Astrocyte of the cerebellum (primary cell): ENCODE results near the gene KANSL1L.

Source experiments
- DNase-seq: peaks from one replicate; pipeline ENCODE4 v3.0.0-alpha.2; 2011; ENCODE audit warnings: low read depth
- H3K4me3 ChIP-seq: 2 replicates; pipeline ENCODE4 v1.5.1; 2011; ENCODE audit warnings: mild to moderate bottlenecking, low read depth, low read length, moderate library complexity
- CTCF ChIP-seq: IDR thresholded peaks from 2 replicates; pipeline ENCODE4 v1.5.1; 2012; ENCODE audit warnings: low read length, low read depth, moderate library complexity, mild to moderate bottlenecking; ENCODE audit errors: missing control alignments
- in situ Hi-C: cut with HindIII; loops from 2 replicates; pipeline ENCODE4 v1.10.0; 2017; ENCODE audit warnings: low sequenced_read_pairs

The KANSL1L gene

GRCh38 chr2:210147614-210148013, 23.6 kb downstream of the KANSL1L start:
- no peak for TF ChIP-seq CTCF
- no peak for DNase-seq
- no peak overlapping the region for H3K4me3 ChIP-seq
- in situ Hi-C loops, result no loop called here

GRCh38 chr2:210132239-210132638, 39.0 kb downstream of the KANSL1L start:
- no peak for DNase-seq
- in situ Hi-C loops, result no loop called here
- TF ChIP-seq CTCF, result no peak
- no peak overlapping the region for H3K4me3 ChIP-seq

GRCh38 chr2:210128961-210129360, 42.2 kb downstream of the KANSL1L start:
- DNase-seq, result peak; percentile 4
- H3K4me3 ChIP-seq, result no peak overlapping the region
- TF ChIP-seq CTCF, result no peak
- in situ Hi-C loops, result no loop called here

- in situ Hi-C loops, result no loop called here
- TF ChIP-seq CTCF, result no peak
- H3K4me3 ChIP-seq, result no peak overlapping the region
- no peak for DNase-seq
These were observed 57.5 kb downstream of the KANSL1L start for GRCh38 chr2:210113614-210114235.

GRCh38 chr2:210112871-210113270, 58.3 kb downstream of the KANSL1L start:
- TF ChIP-seq CTCF, result no peak
- DNase-seq, result no peak
- in situ Hi-C loops, result no loop called here
- H3K4me3 ChIP-seq, result no peak overlapping the region

GRCh38 chr2:210099940-210100339, 71.3 kb downstream of the KANSL1L start:
- no peak for DNase-seq
- in situ Hi-C loops, result loop anchor here (5.0 kb wide), 1 partner anchor 37 kb away; no protein-coding TSS in a partner anchor
- no peak overlapping the region for H3K4me3 ChIP-seq
- TF ChIP-seq CTCF, result no peak

GRCh38 chr2:210094787-210095186, 76.4 kb downstream of the KANSL1L start:
- H3K4me3 ChIP-seq, result no peak overlapping the region
- no peak for DNase-seq
- no peak for TF ChIP-seq CTCF
- in situ Hi-C loops, result no loop called here
